ENCODE measurements around the gene NARS2. TPM values are rescaled to one million over a fixed set of nuclear protein-coding genes. Genes with fewer than 3 reads are reported as not detected.
"Not testable (repeated sequence)": the region's sequence is repeated elsewhere in the genome, so short reads cannot be mapped to it uniquely, and the experiment has no call there.

NARS2 gene
- total and polyA plus RNA-seq, 7 donors = 12.8 to 22.3 (median 14.5) TPM

- no peaks in the 10 kb centered on the region for H3K27me3 ChIP-seq (ENCODE audit: insufficient read depth in 3 of 3, low read length in 2 of 3)
- DNase-seq = no peak
- no peak overlapping the region for H3K27ac ChIP-seq
- 95 to 98% (median 96%) methylated on average over 3 of the region's 3 CpGs for WGBS, 3 donors
- no peak for TF ChIP-seq CTCF (IDR thresholded peaks at IDR 0.05)
- intact Hi-C loops (cut with DNase I) = no loop called here
- peaks cover 2 to 25% of the 10 kb centered on the region in 2 donors for H3K36me3 ChIP-seq (ENCODE audit: insufficient read depth in 1 of 2, low read depth in 1 of 2)
- H3K4me1 ChIP-seq = no peaks in the 10 kb centered on the region
- H3K9me3 ChIP-seq = no peaks in the 10 kb centered on the region
- ATAC-seq = no peak
- H3K4me3 ChIP-seq = no peak overlapping the region
Measured at GRCh38 chr11:78555592-78555991, 19.1 kb downstream of the NARS2 start.

- intact Hi-C loops (cut with DNase I) = no loop called here
Measured at GRCh38 chr11:78552881-78553280, 21.8 kb downstream of the NARS2 start.

GRCh38 chr11:78552139-78552538, 22.5 kb downstream of the NARS2 start:
- H3K27me3 ChIP-seq (ENCODE audit: insufficient read depth in 3 of 3, low read length in 2 of 3); H3K4me1 ChIP-seq; H3K4me3 ChIP-seq; intact Hi-C loops (cut with DNase I); DNase-seq; H3K9me3 ChIP-seq; H3K27ac ChIP-seq; ATAC-seq: not testable (repeated sequence)
- peaks cover 2 to 12% of the 10 kb centered on the region in 2 donors for H3K36me3 ChIP-seq (ENCODE audit: insufficient read depth in 1 of 2, low read depth in 1 of 2)
- 98 to 99% (median 98%) methylated on average over 6 of the region's 6 CpGs for WGBS, 3 donors

More at GRCh38 chr11:78552881-78553280, 21.8 kb downstream of the NARS2 start:
- no peak overlapping the region for H3K27ac ChIP-seq
- peaks cover 2 to 16% of the 10 kb centered on the region in 2 donors for H3K36me3 ChIP-seq (ENCODE audit: insufficient read depth in 1 of 2, low read depth in 1 of 2)
- H3K9me3 ChIP-seq = no peaks in the 10 kb centered on the region
- TF ChIP-seq CTCF (IDR thresholded peaks at IDR 0.05) = no peak
- 89 to 97% (median 97%) methylated on average over 2 of the region's 2 CpGs for WGBS, 3 donors
- H3K27me3 ChIP-seq (ENCODE audit: insufficient read depth in 3 of 3, low read length in 2 of 3) = no peaks in the 10 kb centered on the region
- H3K4me3 ChIP-seq = no peak overlapping the region
- no peak for ATAC-seq
- DNase-seq = no peak
- H3K4me1 ChIP-seq = no peaks in the 10 kb centered on the region

- intact Hi-C loops (cut with DNase I) = no loop called here
Measured at GRCh38 chr11:78551066-78551465, 23.6 kb downstream of the NARS2 start.

More at GRCh38 chr11:78551066-78551465, 23.6 kb downstream of the NARS2 start:
- H3K27me3 ChIP-seq (ENCODE audit: insufficient read depth in 3 of 3, low read length in 2 of 3) = no peaks in the 10 kb centered on the region
- 80 to 88% (median 80%) methylated on average over 6 of the region's 6 CpGs for WGBS, 3 donors
- TF ChIP-seq CTCF (IDR thresholded peaks at IDR 0.05) = no peak
- no peak for DNase-seq
- H3K36me3 ChIP-seq (ENCODE audit: insufficient read depth in 1 of 2, low read depth in 1 of 2) = peaks cover 0 to 2% of the 10 kb centered on the region in 2 donors
- H3K4me1 ChIP-seq = no peaks in the 10 kb centered on the region
- no peak overlapping the region for H3K27ac ChIP-seq
- no peak overlapping the region for H3K4me3 ChIP-seq
- no peak for ATAC-seq
- no peaks in the 10 kb centered on the region for H3K9me3 ChIP-seq
